Measurements from ENCODE around the gene CEP170B.

GRCh38 chr14:104925855-104926609 is 61.0 kb downstream of the CEP170B start:
- no peak for TF ChIP-seq SP4 (IDR thresholded peaks at IDR 0.05; ENCODE audit: low read length)
- TF ChIP-seq YY1 (IDR thresholded peaks at IDR 0.05; ENCODE audit: low read depth, low read length) = no peak
- TF ChIP-seq, protein P1, sequence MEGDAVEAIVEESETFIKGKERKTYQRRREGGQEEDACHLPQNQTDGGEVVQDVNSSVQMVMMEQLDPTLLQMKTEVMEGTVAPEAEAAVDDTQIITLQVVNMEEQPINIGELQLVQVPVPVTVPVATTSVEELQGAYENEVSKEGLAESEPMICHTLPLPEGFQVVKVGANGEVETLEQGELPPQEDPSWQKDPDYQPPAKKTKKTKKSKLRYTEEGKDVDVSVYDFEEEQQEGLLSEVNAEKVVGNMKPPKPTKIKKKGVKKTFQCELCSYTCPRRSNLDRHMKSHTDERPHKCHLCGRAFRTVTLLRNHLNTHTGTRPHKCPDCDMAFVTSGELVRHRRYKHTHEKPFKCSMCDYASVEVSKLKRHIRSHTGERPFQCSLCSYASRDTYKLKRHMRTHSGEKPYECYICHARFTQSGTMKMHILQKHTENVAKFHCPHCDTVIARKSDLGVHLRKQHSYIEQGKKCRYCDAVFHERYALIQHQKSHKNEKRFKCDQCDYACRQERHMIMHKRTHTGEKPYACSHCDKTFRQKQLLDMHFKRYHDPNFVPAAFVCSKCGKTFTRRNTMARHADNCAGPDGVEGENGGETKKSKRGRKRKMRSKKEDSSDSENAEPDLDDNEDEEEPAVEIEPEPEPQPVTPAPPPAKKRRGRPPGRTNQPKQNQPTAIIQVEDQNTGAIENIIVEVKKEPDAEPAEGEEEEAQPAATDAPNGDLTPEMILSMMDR (IDR thresholded peaks at IDR 0.05; ENCODE audit: control extremely low read depth in 1 of 3, insufficient read depth in 1 of 3, low read depth in 1 of 3, low read length in 3 of 3) = no peak

Data from H1 (cell line).